ENCODE data around the gene PLXNA2.

- TF ChIP-seq CTCF (IDR thresholded peaks at IDR 0.05) (no peak), POLR2A (IDR thresholded peaks at IDR 0.05) (no peak)
Observed at GRCh38 chr1:208131621-208132286, 112.4 kb downstream of the PLXNA2 start.

Data from esophagus squamous epithelium (tissue), 4 donors.